HepG2 (cell line): ENCODE measurements around the gene CNTN4. TPM values are rescaled to one million over a fixed set of nuclear protein-coding genes. Genes with fewer than 3 reads are reported as not detected.

ENCODE experiments used
- ATAC-seq: fragments of 200-7000 bp; cut with Tn5 transposase; 3 replicates; pipeline ENCODE4 v1.9.1; 2020; ENCODE audit warnings: mild to moderate bottlenecking, moderate library complexity
- BruUV-seq: library from RNA; stranded (reverse); fragments of 400-500 nt; replicated peaks from 2 replicates; lab custom pipeline; 2021; lab: Mats Ljungman, UMichigan
- CTCF ChIA-PET: fragments of 300-600 bp; formaldehyde crosslinking; extraction: SDS; loops from one replicate; lab custom pipeline; 2021; ENCODE audit warnings: low total read pairs, inconsistent platforms, low intra/inter-chr PET ratio; lab: Yijun Ruan, JAX
- POLR2A ChIA-PET: fragments of 350-600 bp; sonication (Branson Sonifier 250); formaldehyde crosslinking; loops from one replicate; lab custom pipeline; 2020; ENCODE audit warnings: antibody characterized with exemption, inconsistent platforms; lab: Yijun Ruan, JAX
- DNase-seq: peaks from one replicate; pipeline ENCODE4 v3.0.0-alpha.2; 2015; ENCODE audit warnings: low spot score
- FAIRE-seq: peaks from 3 replicates; lab custom pipeline; 2011; peaks lifted over from hg19 to GRCh38; lab: Jason Lieb, UNC
- H2AFZ ChIP-seq: one replicate; pipeline ENCODE4 v1.6.1; 2011; ENCODE audit warnings: low read length, inconsistent platforms
- H3K27ac ChIP-seq: fragments of 300-600 bp; 3 replicates; pipeline ENCODE4 v1.8.0; 2011; ENCODE audit warnings: mixed run types, mild to moderate bottlenecking, mixed read lengths, low read length, inconsistent platforms; ENCODE audit not compliant: insufficient read depth; ENCODE audit errors: extremely low read length
- H3K27me3 ChIP-seq, 2 experiments: fragments of 200-600 bp in 1 of 2; 2 replicates in 1 of 2; 3 replicates in 1 of 2; pipeline versions ENCODE4 v1.6.0 to v1.8.0; 2011; ENCODE audit warnings: low read length in 2 of 2, mild to moderate bottlenecking in 2 of 2, moderate library complexity in 2 of 2, inconsistent platforms in 1 of 2; ENCODE audit not compliant: insufficient read depth in 2 of 2, control insufficient read depth in 1 of 2
- H3K36me3 ChIP-seq, 2 experiments: fragments of 200-600 bp in 1 of 2; replicated peaks in 1 of 2; 2 replicates in 1 of 2; 3 replicates in 1 of 2; pipeline versions ENCODE4 v1.5.1 to v1.8.0; 2011; ENCODE audit warnings: low read length in 2 of 2, inconsistent platforms in 1 of 2; ENCODE audit not compliant: insufficient read depth in 2 of 2, control insufficient read depth in 1 of 2
- H3K4me1 ChIP-seq: 2 replicates; pipeline ENCODE4 v1.5.1; 2012; ENCODE audit warnings: low read length, inconsistent platforms; ENCODE audit not compliant: insufficient read depth
- H3K4me2 ChIP-seq: 2 replicates; pipeline ENCODE4 v1.6.0; 2011; ENCODE audit warnings: low read depth, low read length, inconsistent platforms
- H3K4me3 ChIP-seq, 3 experiments: fragments of 200-600 bp in 1 of 3; sonication (generic), shearing (Covaris generic) in 1 of 3; replicated peaks in 1 of 3; 2 replicates each; pipeline ENCODE4 v1.5.1; 2011 to 2016; ENCODE audit warnings: low read length in 3 of 3, inconsistent platforms in 2 of 3, low read depth in 2 of 3, mild to moderate bottlenecking in 2 of 3, control low read depth in 1 of 3, mixed read lengths in 1 of 3; ENCODE audit not compliant: insufficient read depth in 1 of 3
- H3K79me2 ChIP-seq: one replicate; pipeline ENCODE4 v1.6.1; 2011; ENCODE audit warnings: low read length, inconsistent platforms; ENCODE audit not compliant: insufficient read depth
- H3K9ac ChIP-seq: 2 replicates; pipeline ENCODE4 v1.6.0; 2011; ENCODE audit warnings: mild to moderate bottlenecking, low read depth, low read length, inconsistent platforms; ENCODE audit not compliant: insufficient read depth
- H3K9me3 ChIP-seq: 2 replicates; pipeline ENCODE4 v1.5.1; 2012; ENCODE audit warnings: mild to moderate bottlenecking, low read length
- H4K20me1 ChIP-seq: 2 replicates; pipeline ENCODE4 v1.6.0; 2011; ENCODE audit warnings: inconsistent platforms, mild to moderate bottlenecking, low read length, moderate library complexity; ENCODE audit not compliant: insufficient read depth
- ARID2 ChIP-seq: sonication (generic); formaldehyde crosslinking; IDR thresholded peaks from 2 replicates; pipeline ENCODE4 v1.8.1; 2022; ENCODE audit warnings: mild to moderate bottlenecking, missing genetic modification reagents, borderline replicate concordance
- CEBPB ChIP-seq: IDR thresholded peaks from 2 replicates; pipeline ENCODE4 v1.6.1; 2011; ENCODE audit warnings: low read depth, low read length, improper control_type of control experiment, borderline replicate concordance
- MAFK ChIP-seq, 2 experiments: IDR thresholded peaks in 1 of 2; conservative IDR thresholded peaks in 1 of 2; 2 replicates each; pipeline ENCODE4 v1.6.1; 2011; ENCODE audit warnings: improper control_type of control experiment in 2 of 2, low read length in 2 of 2
- MED1 ChIP-seq: sonication (generic); formaldehyde crosslinking; IDR thresholded peaks from 2 replicates; pipeline ENCODE4 v1.4.0; 2020; ENCODE audit warnings: missing genetic modification reagents
- MXD1 ChIP-seq: sonication (generic); formaldehyde crosslinking; IDR thresholded peaks from 2 replicates; pipeline ENCODE4 v1.4.0; 2020; ENCODE audit warnings: mild to moderate bottlenecking, missing genetic modification reagents
- PREB ChIP-seq: sonication (generic); formaldehyde crosslinking; IDR thresholded peaks from 2 replicates; pipeline ENCODE4 v1.4.0; 2020; ENCODE audit warnings: missing genetic modification reagents
- RBAK ChIP-seq: sonication (generic); formaldehyde crosslinking; IDR thresholded peaks from 2 replicates; pipeline ENCODE4 v1.5.1; 2020; ENCODE audit warnings: mild to moderate bottlenecking, missing genetic modification reagents
- RCOR2 ChIP-seq: IDR thresholded peaks from 2 replicates; pipeline ENCODE4 v1.6.1; 2016; ENCODE audit warnings: missing biosample characterization, missing genetic modification reagents
- RELA ChIP-seq: sonication (generic); formaldehyde crosslinking; IDR thresholded peaks from 2 replicates; pipeline ENCODE4 v1.4.0; 2020; ENCODE audit warnings: missing genetic modification reagents
- SRF ChIP-seq: IDR thresholded peaks from 2 replicates; pipeline ENCODE4 v1.6.1; 2011; ENCODE audit warnings: mild to moderate bottlenecking, low read depth, low read length, moderate library complexity
- ZNF530 ChIP-seq: sonication (generic); formaldehyde crosslinking; IDR thresholded peaks from 2 replicates; pipeline ENCODE4 v1.5.0; 2020; ENCODE audit warnings: low read depth, mild to moderate bottlenecking, missing genetic modification reagents
- ZNF557 ChIP-seq: sonication (generic); formaldehyde crosslinking; IDR thresholded peaks from 2 replicates; pipeline ENCODE4 v1.4.0; 2020; ENCODE audit warnings: missing genetic modification reagents
- ZNF639 ChIP-seq: conservative IDR thresholded peaks from 2 replicates; pipeline ENCODE4 v1.6.1; 2018; ENCODE audit warnings: missing genetic modification reagents
- ZNF766 ChIP-seq: sonication (generic); formaldehyde crosslinking; IDR thresholded peaks from 2 replicates; pipeline ENCODE4 v1.5.0; 2020; ENCODE audit warnings: missing genetic modification reagents, borderline replicate concordance
- WGBS: methylation state at CpG from one replicate; pipeline ENCODE4 v1.1.6; 2017; ENCODE audit warnings: low lambda C conversion rate; 5-methylcytosine and 5-hydroxymethylcytosine counted together
- in situ Hi-C: cut with HindIII; loops from 2 replicates; pipeline ENCODE4 v1.10.0; 2017; ENCODE audit warnings: low pct_unique_long_range_greater_than_20kb; ENCODE audit not compliant: extremely low pct_ligation_motif_present
- intact Hi-C: fragments of 100-400 bp; cut with micrococcal nuclease; formaldehyde crosslinking; loops from one replicate; pipeline ENCODE4 v1.10.0; 2022; ENCODE audit not compliant: unreplicated experiment
- polyA plus RNA-seq, 8 experiments: library from polyadenylated mRNA; depleted of rRNA in 3 of 8; stranded (reverse) in 7 of 8; unstranded in 1 of 8; fragments of >200 nt; fragmentation: Illumina TruSeq in 4 of 8; extraction: Trizol in 4 of 8; gene quantifications; 2 replicates each; pipeline versions ENCODE4 v1.2.1 to v1.2.3, GENCODE V29; 2011 to 2016; ENCODE audit warnings: low read depth in 4 of 8, missing spikeins in 1 of 8, mixed read lengths in 1 of 8; ENCODE audit not compliant: insufficient read depth in 1 of 8
- total RNA-seq, 5 experiments: library from RNA; depleted of rRNA; stranded (reverse); fragments of >200 nt; fragmentation: Illumina TruSeq; extraction: Trizol; gene quantifications; 2 replicates each; pipeline ENCODE4 v1.2.3, GENCODE V29; 2016; ENCODE audit warnings: low read depth in 1 of 5
- TF ChIP-seq, protein P1 (sequence below): sonication (generic); formaldehyde crosslinking; IDR thresholded peaks from 2 replicates; pipeline ENCODE4 v1.4.0; 2020; ENCODE audit warnings: missing genetic modification reagents
- TF ChIP-seq, protein P2 (sequence below): sonication (generic); formaldehyde crosslinking; IDR thresholded peaks from 2 replicates; pipeline ENCODE4 v1.5.0; 2020; ENCODE audit warnings: mild to moderate bottlenecking, missing genetic modification reagents, moderate library complexity
- TF ChIP-seq, protein P3 (sequence below): sonication (generic); formaldehyde crosslinking; IDR thresholded peaks from 2 replicates; pipeline ENCODE4 v1.5.0; 2020; ENCODE audit warnings: missing genetic modification reagents

Gene CNTN4
- total and polyA plus RNA-seq, 2 of the 13 experiments (the other 11 are each of a cell fraction or from before 2014, with no cell fraction given), result 0.01 to 0.13 TPM

DNA sequence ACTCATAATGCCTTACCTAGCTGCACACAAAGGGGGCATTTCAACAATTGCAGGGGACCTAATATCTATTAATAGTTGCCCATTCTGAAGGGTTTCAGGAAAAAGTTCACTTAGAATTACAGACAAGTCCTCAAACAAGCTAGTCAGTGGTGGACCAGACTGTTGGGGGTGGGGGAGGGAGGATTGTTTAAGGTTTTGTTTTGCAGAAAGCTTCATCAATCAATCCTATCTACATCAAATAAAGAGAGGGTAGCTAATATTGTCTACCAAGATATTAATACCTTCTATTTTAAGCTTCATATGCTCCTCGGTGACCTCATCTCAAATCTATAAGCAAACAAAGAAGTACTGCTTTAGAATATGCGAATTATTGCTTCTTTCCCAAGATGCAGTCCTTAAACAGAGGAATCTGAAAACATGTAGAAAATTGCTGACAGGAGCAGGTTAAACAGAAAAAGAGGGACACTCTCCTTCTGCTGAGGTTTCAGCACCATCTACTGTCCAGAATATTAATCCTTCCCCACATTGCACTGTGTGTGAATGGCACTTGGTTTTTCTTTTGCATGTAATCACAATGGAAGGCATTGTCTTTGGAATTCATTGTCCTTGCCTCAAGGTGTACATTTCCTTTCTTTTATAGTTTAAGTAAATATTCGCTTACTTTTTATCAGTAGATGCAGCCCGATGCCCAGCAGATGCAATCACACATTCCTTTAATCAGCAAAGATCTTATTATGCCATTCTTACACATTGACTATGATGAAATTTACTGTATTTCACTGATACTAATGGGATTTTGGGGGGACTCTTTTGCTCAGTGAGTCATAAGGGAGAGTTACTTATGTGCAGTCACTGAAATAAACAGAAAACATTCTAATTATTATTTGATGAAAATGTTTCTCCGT is 916.8 kb downstream of the CNTN4 start:
- intact Hi-C loops, result loop anchor here (5.0 kb wide), 2 partner anchors 1738 to 1933 kb away; no protein-coding TSS in a partner anchor
- Histone ChIP-seq H3K27ac (no peak overlapping the region), H3K36me3 (no peaks in the 10 kb centered on the region), H3K9ac (no peak overlapping the region), H3K4me3 (no peak overlapping the region), H3K4me2 (no peak overlapping the region), H3K9me3 (no peaks in the 10 kb centered on the region), H3K79me2 (no peaks in the 10 kb centered on the region), H3K4me1 (no peaks in the 10 kb centered on the region), H4K20me1 (no peaks in the 10 kb centered on the region), H3K27me3 (no peaks in the 10 kb centered on the region), H2AFZ (no peak overlapping the region)
- in situ Hi-C loops, result no loop called here
- WGBS, result 8% methylated on average over 5 of the region's 5 CpGs
- DNase-seq (peak; percentile 15), ATAC-seq (peak; percentile 91), FAIRE-seq (peak; percentile 51)
- no TSS peak for BruUV-seq
- POLR2A ChIA-PET, result no interaction called here
- CTCF ChIA-PET, result no interaction called here
- no peak for TF ChIP-seq MED1
- TF ChIP-seq ZNF766 (CRISPR knock-in tag), result no peak
- TF ChIP-seq RCOR2 (CRISPR knock-in tag), result no peak
- TF ChIP-seq RELA, result no peak
- no peak for TF ChIP-seq CEBPB
- TF ChIP-seq RBAK (CRISPR knock-in tag), result no peak
- TF ChIP-seq ZNF557 (CRISPR knock-in tag), result no peak
- TF ChIP-seq ZNF530, result no peak
- TF ChIP-seq, protein P1, sequence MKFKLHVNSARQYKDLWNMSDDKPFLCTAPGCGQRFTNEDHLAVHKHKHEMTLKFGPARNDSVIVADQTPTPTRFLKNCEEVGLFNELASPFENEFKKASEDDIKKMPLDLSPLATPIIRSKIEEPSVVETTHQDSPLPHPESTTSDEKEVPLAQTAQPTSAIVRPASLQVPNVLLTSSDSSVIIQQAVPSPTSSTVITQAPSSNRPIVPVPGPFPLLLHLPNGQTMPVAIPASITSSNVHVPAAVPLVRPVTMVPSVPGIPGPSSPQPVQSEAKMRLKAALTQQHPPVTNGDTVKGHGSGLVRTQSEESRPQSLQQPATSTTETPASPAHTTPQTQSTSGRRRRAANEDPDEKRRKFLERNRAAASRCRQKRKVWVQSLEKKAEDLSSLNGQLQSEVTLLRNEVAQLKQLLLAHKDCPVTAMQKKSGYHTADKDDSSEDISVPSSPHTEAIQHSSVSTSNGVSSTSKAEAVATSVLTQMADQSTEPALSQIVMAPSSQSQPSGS (CRISPR knock-in tag), result no peak
- TF ChIP-seq MXD1 (CRISPR knock-in tag), result no peak
- TF ChIP-seq, protein P2, sequence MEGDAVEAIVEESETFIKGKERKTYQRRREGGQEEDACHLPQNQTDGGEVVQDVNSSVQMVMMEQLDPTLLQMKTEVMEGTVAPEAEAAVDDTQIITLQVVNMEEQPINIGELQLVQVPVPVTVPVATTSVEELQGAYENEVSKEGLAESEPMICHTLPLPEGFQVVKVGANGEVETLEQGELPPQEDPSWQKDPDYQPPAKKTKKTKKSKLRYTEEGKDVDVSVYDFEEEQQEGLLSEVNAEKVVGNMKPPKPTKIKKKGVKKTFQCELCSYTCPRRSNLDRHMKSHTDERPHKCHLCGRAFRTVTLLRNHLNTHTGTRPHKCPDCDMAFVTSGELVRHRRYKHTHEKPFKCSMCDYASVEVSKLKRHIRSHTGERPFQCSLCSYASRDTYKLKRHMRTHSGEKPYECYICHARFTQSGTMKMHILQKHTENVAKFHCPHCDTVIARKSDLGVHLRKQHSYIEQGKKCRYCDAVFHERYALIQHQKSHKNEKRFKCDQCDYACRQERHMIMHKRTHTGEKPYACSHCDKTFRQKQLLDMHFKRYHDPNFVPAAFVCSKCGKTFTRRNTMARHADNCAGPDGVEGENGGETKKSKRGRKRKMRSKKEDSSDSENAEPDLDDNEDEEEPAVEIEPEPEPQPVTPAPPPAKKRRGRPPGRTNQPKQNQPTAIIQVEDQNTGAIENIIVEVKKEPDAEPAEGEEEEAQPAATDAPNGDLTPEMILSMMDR (CRISPR knock-in tag), result peak; percentile 74
- TF ChIP-seq SRF, result no peak
- TF ChIP-seq, protein P3, sequence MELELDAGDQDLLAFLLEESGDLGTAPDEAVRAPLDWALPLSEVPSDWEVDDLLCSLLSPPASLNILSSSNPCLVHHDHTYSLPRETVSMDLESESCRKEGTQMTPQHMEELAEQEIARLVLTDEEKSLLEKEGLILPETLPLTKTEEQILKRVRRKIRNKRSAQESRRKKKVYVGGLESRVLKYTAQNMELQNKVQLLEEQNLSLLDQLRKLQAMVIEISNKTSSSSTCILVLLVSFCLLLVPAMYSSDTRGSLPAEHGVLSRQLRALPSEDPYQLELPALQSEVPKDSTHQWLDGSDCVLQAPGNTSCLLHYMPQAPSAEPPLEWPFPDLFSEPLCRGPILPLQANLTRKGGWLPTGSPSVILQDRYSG (CRISPR knock-in tag), result no peak
- TF ChIP-seq PREB (CRISPR knock-in tag), result no peak
- no peak for TF ChIP-seq ARID2 (CRISPR knock-in tag)
- TF ChIP-seq MAFK (conservative IDR thresholded peaks at IDR 0.05 in 1 of 2, IDR thresholded peaks at IDR 0.05 in 1 of 2; ENCODE audit: low read length in 2 of 2), result peak; percentile 88 to 90
- TF ChIP-seq ZNF639 (CRISPR knock-in tag), result no peak
